NCI-H226 (cell line): ENCODE measurements around the gene HES6.
A peak's percentile ranks its signal among the peaks of the same experiment; 100 is the strongest.
"Not testable (repeated sequence)": the region's sequence is repeated elsewhere in the genome, so short reads cannot be mapped to it uniquely, and the experiment has no call there.

Source experiments
- DNase-seq: peaks from one replicate; pipeline ENCODE4 v3.0.0-alpha.2; 2015

The HES6 gene, protein sequence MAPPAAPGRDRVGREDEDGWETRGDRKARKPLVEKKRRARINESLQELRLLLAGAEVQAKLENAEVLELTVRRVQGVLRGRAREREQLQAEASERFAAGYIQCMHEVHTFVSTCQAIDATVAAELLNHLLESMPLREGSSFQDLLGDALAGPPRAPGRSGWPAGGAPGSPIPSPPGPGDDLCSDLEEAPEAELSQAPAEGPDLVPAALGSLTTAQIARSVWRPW

DNA sequence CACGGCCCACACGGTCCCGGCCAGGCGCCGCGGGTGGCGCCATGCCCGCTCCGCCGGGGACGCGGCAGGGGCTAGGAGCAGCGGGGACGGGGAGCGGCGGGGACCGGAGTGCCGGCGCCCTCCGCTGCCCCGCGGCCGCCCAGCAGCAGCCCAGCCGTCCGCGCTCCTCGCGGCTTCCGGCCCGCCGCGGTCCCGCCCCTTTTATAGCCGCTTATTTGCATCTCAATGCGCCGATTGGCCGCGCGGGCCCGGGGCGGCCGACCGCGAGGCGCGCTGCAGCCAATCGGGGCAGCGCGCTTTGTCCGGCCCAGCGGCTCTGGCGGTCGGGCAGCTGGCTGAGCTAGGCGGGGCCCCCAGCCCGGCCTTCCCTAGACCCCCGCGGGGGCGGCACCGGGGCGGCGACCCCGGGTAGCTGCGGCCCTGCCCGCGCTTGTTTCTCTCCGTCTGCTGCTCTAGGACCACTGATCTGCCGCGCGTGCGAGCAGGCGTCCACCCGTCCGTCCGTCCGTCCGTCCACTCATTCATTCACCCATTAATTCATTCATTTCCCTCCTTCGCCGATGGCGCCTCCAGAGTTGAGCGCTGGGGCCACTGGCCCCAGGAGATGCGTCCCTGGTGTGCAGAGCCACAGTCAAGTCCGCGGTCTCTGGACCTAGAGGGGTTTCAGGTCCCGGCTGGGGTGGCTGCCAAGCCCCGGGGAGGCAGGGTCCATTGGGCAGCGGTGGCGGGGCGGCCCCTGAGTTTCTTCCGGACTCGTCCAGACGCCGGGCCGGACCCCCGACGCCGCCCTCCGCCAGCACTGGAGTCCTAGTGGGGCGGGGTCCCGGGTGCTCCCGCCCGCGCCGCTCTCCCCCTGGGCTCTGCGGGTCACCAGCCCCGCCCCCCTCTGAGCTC, at the start of gene HES6:
TSS of gene HES6 (minus strand) at position 176 of the 894 bp plus-strand sequence. CDS start at position 43, 133 bp downstream.
- peak; percentile 89 for DNase-seq

DNA sequence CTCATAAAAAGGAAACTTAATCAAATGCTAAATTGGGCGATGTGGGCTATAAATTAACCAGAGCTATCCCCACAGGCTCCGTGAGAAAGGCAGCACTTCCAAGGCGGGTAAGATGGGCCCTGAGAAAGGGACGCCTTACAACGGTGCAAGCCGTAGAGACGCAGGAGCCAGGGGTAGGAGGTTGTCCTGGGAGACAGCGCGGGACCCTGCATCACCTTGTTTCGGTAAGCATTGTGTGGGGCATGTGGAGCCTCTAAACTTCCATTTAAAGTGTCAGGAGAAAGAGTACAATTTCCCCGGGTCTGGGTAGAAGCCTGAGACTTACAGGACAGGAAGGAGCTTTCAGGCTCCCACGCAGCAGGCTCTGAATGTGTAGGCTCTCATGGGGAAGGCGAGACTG, 49.7 kb upstream of the HES6 start:
- DNase-seq, result no peak

DNA sequence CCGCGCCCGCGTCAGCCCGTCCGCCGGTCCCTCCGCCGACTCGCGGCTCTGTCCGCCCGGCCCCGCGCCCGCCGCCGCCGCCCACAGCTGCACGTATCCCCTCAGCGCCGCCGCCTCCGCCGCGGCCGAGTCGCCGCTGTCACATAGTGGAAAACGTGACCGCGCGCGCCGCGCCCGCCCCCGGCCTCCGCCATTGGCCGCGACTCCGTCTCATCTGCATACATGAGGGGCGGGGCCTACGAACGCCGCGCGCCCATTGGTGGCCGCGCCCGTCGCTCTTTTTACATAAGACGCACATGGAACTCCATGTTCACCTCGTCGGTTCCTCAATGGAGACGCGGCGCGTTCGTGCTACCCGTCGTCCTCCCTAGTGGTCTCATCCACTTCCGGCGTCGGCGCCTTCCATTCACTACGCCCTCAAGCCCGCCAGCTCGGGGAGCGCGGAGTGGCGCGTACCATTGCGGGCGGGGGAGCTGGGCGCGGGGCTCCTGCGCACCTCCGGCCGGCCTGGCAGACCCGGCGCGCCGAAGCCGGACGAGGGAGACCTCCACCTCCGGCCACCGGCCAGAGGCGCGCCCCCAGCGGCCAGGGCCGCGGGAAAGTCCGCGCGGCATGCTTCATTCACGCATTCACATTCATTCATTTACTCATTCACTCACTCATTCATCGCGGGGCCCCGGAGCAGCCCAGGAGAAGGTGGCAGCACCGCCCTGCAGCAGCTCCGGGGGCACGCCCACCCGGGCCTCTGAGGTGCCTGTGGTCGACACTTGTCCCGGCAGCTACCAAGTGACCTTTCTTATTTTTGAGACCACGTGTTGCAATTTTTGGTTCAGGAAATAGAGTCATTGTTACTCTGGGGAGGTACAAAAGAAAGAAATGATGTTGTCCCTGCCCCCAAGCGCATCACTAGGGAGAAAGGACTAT, 49.1 kb upstream of the HES6 start:
- DNase-seq, result peak; percentile 97

- DNase-seq, result peak; percentile 65
These were observed 48.2 kb upstream of the HES6 start, which contains the start of gene PER2 for GRCh38 chr2:238287737-238288649. PER2 (minus strand) TSS chr2:238288610; CDS start chr2:238277936, 10,674 bp downstream.

- DNase-seq, result no peak
These were observed 47.3 kb upstream of the HES6 start for GRCh38 chr2:238286987-238287736.

GRCh38 chr2:238286551-238286950, 46.7 kb upstream of the HES6 start:
- no peak for DNase-seq

GRCh38 chr2:238286095-238286494, 46.3 kb upstream of the HES6 start:
- no peak for DNase-seq

DNA sequence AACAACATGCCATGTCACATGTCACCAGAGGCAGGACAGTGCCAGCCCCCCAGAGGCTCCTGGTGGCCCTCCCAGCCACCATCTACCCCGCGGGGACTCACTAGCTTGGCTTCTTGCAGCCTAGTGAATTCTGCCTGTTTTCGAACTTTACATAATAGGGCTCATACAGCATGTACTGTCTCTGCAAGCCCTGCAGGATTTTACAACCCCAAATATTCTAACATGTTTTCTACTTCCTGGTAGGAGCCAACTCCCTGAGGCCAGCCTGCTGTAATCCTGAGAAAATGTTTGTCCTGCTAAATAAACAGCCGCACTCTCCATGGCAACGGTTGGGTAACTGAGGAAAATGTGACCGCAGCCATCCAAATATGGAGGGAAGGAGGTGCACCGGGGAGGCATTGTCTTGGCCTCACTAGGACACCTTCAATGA, 45.8 kb upstream of the HES6 start:
- DNase-seq, result no peak

GRCh38 chr2:238284802-238285515, 45.1 kb upstream of the HES6 start:
- no peak for DNase-seq

DNA sequence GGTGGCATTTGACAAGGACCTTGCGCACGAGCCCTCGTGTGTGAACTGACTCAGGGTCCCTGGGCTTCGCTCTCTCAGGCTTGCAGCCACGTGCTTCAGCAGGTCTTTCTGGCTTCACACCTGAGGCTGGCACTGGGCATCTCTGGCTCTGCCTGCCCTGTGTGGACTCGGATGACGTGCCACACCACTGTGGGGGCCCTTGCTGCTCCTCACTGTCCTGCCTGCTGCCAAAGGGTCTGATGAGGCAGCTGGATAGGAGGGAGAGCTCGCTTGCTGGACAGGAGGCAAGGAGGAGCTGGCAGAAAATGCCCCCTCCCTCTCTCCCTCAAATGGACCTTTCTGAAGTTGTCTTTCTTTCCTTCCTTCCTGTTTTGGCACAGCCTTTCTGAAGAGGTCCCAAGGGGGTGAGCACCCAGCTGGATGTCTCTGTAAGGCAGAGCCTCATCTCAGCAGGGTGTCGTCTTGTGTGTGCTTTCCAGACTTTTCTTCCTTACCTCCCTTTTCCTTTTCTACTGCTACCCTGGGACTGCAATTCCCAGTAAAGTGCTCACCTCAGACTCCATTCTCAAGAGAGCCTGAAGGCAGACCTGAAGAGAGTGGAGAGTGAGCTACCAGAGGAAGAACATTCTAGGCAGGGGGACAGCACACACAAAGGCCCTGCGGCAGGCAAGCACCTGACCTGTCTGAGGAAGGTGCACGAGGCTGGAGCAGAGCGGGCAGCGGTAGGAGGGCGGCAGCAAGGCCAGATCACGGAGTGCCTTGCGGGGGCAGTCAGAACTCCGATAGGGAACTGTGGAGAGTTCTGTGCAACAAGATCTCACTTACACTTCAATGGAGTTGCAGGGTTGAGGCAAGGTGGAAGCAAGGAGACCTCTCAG, 43.3 kb upstream of the HES6 start:
- DNase-seq, result no peak

GRCh38 chr2:238281826-238282480, 42.1 kb upstream of the HES6 start:
- DNase-seq, result no peak

DNA sequence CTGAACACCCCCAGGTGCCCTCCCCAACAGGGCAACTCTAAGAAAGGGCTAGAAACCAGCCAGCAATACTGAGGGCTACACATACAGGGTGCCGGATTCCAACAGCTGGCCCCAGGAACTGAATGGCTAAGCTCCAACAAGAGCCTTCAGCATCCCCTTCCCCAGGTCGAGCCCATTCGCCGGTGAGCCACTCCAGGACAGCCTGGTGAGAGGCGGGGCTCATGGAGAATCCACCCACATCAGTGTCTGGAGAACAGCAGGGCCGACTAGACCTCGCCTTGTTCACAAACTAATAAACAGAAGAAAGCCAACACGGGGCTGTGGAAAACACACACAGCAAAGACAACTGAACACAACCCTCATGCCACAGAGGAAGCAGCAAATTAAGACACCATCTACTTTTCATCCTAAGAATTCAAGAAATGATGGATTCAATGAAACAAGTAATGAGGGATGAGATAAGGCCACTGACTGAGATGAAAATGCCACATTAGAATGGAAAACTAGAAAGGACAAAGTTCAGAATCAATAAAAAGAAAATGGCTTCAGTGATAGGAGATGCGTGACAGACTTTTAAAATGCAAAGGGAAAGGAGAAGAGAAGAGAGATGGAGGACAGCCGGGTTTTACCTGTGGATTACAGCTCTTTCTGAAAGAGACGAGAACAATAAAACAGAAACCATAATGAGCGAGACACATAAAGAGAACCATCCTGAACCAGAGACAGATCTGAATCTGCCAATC, 40.4 kb upstream of the HES6 start:
- no peak for DNase-seq

- DNase-seq, result no peak
These were observed 39.5 kb upstream of the HES6 start for GRCh38 chr2:238279324-238279682.

DNA sequence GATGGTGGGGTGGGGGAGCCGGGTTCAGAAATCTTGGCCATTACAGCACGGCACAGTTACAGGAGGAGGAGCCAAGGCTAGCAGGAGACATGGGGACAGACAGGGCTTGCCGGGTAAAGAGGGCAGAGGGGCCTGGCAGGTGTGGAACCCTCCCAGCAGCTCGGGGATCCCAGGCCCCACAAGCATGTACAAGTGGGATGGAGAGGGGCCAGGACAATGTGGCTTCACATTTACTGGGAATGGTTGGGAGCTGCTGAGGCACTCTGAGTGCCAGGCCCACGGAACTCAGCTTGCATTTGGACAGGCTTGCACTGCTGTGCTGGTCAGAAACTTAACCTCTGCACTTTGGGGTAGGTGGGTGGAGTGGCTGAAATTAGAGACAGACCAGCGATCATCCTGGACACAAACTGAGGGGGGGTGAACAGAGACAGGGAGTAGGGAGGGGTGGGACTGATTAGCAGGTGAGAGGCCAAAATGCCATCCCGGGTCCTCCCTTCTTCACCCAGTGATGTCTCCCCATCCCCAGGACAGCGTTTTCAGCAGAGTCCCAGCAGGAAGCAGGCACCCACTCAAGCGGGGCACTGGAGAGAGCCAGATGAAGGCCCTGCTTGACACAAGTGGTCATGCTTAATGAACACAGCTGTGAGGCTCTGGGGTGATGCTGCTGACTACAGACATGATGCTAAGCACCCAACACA, 38.9 kb upstream of the HES6 start:
- DNase-seq, result no peak

DNA sequence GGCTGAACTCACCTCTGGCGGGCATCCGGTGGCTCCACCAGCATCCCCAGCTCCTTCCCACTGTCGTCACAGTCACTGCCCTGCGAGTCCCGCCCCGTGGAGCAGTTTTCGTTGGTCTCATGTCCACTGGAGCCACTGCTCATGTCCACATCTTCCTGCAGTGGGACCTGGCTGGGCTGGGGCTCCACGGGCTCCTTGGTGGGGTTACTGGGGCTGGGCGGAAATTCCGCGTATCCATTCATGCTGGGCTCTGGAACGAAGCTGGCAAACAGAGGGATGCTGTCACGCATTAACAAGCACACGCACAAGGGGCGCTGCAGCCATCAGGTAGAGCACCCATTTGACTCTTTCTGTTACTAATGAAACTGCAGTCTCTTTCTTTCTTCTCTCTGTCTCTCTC, 37.9 kb upstream of the HES6 start:
- DNase-seq, result no peak

GRCh38 chr2:238274152-238274865, 34.5 kb upstream of the HES6 start:
- no peak for DNase-seq

DNA sequence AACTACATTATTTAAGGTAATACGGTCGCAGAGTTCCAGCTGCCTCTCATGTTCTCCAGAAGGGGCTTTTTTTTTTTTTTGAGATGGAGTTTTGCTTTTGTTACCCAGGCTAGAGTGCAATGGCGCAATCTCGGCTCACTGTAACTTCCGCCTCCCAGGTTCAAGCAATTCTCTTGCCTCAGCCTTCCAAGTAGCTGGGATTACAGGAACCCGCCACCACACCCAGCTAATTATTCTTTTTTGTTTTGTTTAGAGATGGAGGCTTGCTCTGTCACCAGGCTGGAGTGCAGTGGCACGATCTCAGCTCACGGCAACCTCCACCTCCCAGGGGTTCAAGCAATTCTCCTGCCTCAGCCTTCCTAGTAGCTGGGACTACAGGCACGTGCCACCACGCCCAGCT, 33.6 kb upstream of the HES6 start:
- DNase-seq, result not testable (repeated sequence)
